ENCODE results near the gene KDM4F. TPM values are rescaled to one million over a fixed set of nuclear protein-coding genes. Genes with fewer than 3 reads are reported as not detected.

KDM4F gene
- total and polyA plus RNA-seq, 9 donors: not detected

DNA sequence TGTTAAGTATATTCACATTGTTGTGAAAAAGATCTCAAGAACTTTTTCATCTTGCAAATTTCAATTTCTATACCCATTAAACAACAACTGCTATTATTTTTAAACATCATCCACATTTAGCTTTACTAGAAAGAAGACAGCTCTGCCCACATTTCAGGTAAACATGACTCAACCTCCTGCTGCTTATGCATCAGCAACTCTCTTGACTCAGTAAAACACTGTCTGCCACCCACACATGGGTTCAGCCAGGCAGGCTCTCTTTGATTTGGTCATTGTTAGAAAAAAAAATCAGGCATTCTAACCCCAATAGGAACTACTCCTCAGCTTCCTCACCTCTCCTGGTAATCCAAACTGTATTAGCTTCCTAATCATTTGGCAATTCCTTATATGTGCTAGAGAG is 35.3 kb downstream of the KDM4F start:
- no peaks in the 10 kb centered on the region for H3K27me3 ChIP-seq
- intact Hi-C loops (cut with DNase I): no loop called here
- no peaks in the 10 kb centered on the region for H3K36me3 ChIP-seq
- no peak overlapping the region for H3K4me3 ChIP-seq
- no peaks in the 10 kb centered on the region for H3K9me3 ChIP-seq
- H3K27ac ChIP-seq: no peak overlapping the region
- DNase-seq: no peak
- TF ChIP-seq, protein P1, sequence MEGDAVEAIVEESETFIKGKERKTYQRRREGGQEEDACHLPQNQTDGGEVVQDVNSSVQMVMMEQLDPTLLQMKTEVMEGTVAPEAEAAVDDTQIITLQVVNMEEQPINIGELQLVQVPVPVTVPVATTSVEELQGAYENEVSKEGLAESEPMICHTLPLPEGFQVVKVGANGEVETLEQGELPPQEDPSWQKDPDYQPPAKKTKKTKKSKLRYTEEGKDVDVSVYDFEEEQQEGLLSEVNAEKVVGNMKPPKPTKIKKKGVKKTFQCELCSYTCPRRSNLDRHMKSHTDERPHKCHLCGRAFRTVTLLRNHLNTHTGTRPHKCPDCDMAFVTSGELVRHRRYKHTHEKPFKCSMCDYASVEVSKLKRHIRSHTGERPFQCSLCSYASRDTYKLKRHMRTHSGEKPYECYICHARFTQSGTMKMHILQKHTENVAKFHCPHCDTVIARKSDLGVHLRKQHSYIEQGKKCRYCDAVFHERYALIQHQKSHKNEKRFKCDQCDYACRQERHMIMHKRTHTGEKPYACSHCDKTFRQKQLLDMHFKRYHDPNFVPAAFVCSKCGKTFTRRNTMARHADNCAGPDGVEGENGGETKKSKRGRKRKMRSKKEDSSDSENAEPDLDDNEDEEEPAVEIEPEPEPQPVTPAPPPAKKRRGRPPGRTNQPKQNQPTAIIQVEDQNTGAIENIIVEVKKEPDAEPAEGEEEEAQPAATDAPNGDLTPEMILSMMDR (IDR thresholded peaks at IDR 0.05): no peak
- no peak for TF ChIP-seq POLR2A (IDR thresholded peaks at IDR 0.05)
- no peaks in the 10 kb centered on the region for H3K4me1 ChIP-seq (ENCODE audit: insufficient read depth)

DNA sequence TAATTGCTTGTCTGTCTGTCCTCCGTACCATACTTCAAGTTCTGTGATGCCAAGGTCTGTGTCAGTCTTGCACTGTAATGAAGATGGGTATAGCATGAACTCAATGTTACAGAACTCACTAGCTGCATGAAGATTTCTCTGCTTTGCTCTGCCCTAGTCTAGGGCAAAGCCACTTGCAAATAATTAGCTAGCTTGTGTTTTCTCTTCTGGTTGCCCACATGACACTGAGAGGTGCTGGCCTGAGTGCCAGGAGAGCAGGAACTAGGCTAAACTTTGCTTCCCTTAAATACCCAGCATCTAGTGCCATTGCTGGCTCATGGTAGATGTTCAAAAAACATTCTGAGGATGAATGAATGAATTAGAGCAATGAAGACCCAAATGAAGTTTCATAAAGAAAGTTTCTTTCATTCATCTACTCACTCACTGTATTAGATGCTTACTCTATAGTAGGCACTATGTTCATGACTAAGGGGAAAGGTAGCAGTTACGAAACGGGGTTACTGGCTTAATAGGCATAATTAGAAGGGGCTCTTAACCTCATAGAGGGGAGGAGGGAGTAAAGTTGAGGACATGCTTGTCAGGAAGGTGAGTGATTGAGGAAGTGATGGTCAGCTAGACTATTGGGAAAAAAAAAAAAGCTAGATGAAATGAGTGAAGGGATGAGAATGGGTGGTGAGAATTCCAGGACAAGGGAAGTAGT is 36.0 kb downstream of the KDM4F start:
- no peaks in the 10 kb centered on the region for H3K4me1 ChIP-seq (ENCODE audit: insufficient read depth)
- H3K27me3 ChIP-seq: no peaks in the 10 kb centered on the region
- 82 to 86% (median 85%) methylated on average over 3 of the region's 3 CpGs for WGBS, 3 donors
- H3K36me3 ChIP-seq: no peaks in the 10 kb centered on the region
- H3K27ac ChIP-seq: no peak overlapping the region
- no peak for DNase-seq
- TF ChIP-seq, protein P1 (IDR thresholded peaks at IDR 0.05): no peak
- TF ChIP-seq EP300 (IDR thresholded peaks at IDR 0.05) (no peak), POLR2A (IDR thresholded peaks at IDR 0.05) (no peak)
- intact Hi-C loops (cut with DNase I): no loop called here
- H3K4me3 ChIP-seq: no peak overlapping the region
- H3K9me3 ChIP-seq: no peaks in the 10 kb centered on the region

DNA sequence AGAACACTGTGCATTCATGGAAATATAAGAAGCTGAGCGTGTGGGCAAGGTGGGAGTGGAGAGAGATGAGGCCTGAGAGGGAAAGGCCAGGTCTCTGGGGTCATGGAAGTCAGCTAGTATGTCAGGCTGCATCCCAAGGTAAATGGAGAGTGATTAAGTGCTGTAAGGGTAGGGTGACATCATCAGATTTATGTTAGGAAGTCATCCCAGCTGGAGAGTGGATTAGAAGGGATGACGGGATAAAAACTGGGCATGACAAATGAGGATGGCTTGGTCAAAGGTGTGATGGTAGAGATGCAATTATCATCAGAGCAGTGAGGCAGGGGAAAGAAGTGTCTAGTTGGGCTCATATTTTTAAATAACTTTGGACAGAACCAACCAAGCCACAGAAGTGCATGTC is 36.9 kb downstream of the KDM4F start:
- Histone ChIP-seq H3K27me3 (no peaks in the 10 kb centered on the region), H3K27ac (no peak overlapping the region), H3K4me3 (no peak overlapping the region), H3K4me1 (ENCODE audit: insufficient read depth) (peaks cover 3% of the 10 kb centered on the region), H3K9me3 (no peaks in the 10 kb centered on the region), H3K36me3 (no peaks in the 10 kb centered on the region)
- no peak for TF ChIP-seq POLR2A (IDR thresholded peaks at IDR 0.05)
- TF ChIP-seq EP300 (IDR thresholded peaks at IDR 0.05): no peak
- TF ChIP-seq, protein P1 (IDR thresholded peaks at IDR 0.05): no peak
- intact Hi-C loops (cut with DNase I): no loop called here
- WGBS, 3 donors: 78 to 86% (median 81%) methylated on average over 2 of the region's 2 CpGs
- DNase-seq: no peak

DNA sequence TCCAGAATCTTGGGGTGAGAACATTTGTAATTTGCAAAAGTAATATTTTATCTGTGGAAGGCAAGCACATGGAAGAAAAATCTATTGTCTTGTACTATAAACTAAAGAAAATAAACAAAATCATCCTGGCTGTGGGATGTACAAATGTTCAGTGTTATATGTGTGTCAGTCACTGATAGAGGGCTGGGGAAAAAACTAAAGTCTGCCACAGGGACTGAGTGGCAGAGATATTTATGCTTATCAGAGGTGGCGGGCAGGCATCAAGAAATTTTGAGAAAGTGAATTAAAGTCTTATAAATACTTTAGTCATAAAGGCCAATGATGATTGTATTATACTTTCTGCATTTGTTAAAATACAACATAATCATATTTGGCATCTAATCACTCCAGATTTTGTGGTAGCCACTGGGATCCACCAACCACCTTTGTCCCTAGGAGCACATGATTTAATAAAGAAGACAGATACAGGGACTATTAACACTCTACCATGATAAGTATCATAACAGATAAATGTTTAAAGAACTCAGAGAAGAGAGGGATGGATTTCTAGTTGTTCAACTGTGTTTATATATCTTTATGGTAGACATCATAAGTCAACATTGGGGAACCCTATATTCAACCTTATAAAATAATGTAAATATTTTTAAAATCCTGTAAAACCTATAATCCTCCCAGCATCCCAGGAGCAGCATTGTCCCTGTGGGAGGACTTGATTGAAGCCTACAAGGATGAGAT is 37.8 kb downstream of the KDM4F start:
- no peak overlapping the region for H3K27ac ChIP-seq
- H3K4me3 ChIP-seq: no peak overlapping the region
- intact Hi-C loops (cut with DNase I): no loop called here
- DNase-seq: no peak
- H3K4me1 ChIP-seq (ENCODE audit: insufficient read depth): peaks cover 3% of the 10 kb centered on the region
- 95 to 98% (median 97%) methylated on average over 1 of the region's 1 CpG for WGBS, 3 donors
- H3K36me3 ChIP-seq: no peaks in the 10 kb centered on the region
- no peaks in the 10 kb centered on the region for H3K27me3 ChIP-seq
- no peaks in the 10 kb centered on the region for H3K9me3 ChIP-seq
- TF ChIP-seq EP300 (IDR thresholded peaks at IDR 0.05) (no peak), POLR2A (IDR thresholded peaks at IDR 0.05) (no peak)
- TF ChIP-seq, protein P1 (IDR thresholded peaks at IDR 0.05): no peak
